ENCODE data around the gene NOVA2. TPM values are rescaled to one million over a fixed set of nuclear protein-coding genes. Genes with fewer than 3 reads are reported as not detected.

NOVA2 gene
- total and polyA plus RNA-seq, 2 of the 8 experiments (the other 6 are each of a cell fraction or from before 2014, with no cell fraction given) = 3.2 to 24.6 TPM

DNA sequence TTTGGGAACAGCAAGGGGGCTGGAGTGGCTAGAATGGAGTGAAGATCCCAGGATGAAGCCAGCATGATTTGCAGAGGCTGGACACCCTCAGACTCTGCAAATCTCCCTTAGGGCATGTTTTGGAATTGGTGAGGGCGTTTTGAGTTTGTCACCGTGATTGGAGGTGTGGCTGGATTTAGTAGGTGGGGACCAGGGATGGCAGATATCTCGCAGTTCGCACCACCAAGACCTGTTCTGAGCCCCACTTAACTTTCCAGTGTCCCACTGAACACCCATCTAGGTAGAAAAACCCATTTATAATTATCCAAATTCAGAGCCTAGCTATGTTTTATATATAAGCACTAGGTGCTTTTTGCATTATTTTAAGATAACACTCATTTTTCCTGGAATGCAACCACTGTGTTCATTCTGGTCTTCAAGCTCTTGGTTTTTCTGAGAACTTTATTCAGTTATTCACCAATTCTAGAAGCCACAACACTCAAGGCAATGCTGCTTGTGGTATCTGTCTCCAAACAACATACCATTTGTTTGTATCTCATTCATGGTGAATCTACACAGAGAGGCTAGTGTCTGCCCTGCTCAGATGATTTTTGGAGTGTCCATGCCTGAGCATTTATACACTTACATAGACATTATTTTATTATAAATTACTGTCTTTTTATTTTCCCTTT is 56.1 kb downstream of the NOVA2 start (continued):
- TF ChIP-seq SIX5 (IDR thresholded peaks at IDR 0.05; ENCODE audit: low read depth, low read length) (no peak), CBX8 (IDR thresholded peaks at IDR 0.05; ENCODE audit: borderline replicate concordance, low read depth, low read length) (no peak)
